T-cell (primary cell): ENCODE measurements around the gene EDARADD. TPM values are rescaled to one million over a fixed set of nuclear protein-coding genes. Genes with fewer than 3 reads are reported as not detected.

Experiments used
- ATAC-seq, 4 experiments: fragments of 200-7000 bp in 3 of 4; fragments of 150-1000 bp in 1 of 4; cut with Tn5 transposase; replicated peaks in 1 of 4; 1 replicate in 3 of 4; 2 replicates in 1 of 4; pipeline ENCODE4 v1.10.0; 2021; ENCODE audit warnings: moderate library complexity in 3 of 4, mild to moderate bottlenecking in 2 of 4, moderate number of reproducible peaks in 1 of 4
- CTCF ChIA-PET, 2 donors: fragments of 300-600 bp; sonication (Branson Sonifier 250); formaldehyde crosslinking; loops; one replicate each; lab custom pipeline; 2022; ENCODE audit warnings: antibody characterized with exemption in 2 of 2; lab: Charles Lee
- POLR2A ChIA-PET, 2 donors: fragments of 300-600 bp; sonication (Branson Sonifier 250); formaldehyde crosslinking; loops; one replicate each; lab custom pipeline; 2022; ENCODE audit warnings: antibody characterized with exemption in 2 of 2; lab: Charles Lee
- DNase-seq, 35 experiments: peaks; one replicate each; pipeline versions ENCODE4 v3.0.0 to v3.0.0-alpha.2; 2013 to 2023
- H3K27ac ChIP-seq: one replicate; pipeline ENCODE4 v1.5.1; 2013; ENCODE audit warnings: low read length
- H3K27me3 ChIP-seq, 2 experiments: replicated peaks in 1 of 2; 1 replicate in 1 of 2; 2 replicates in 1 of 2; pipeline versions ENCODE4 v1.6.1 to v1.7.0; 2013; ENCODE audit warnings: low read length in 1 of 2, mixed read lengths in 1 of 2; ENCODE audit not compliant: control insufficient read depth in 2 of 2, insufficient read depth in 2 of 2; ENCODE audit errors: extremely low read depth in 1 of 2
- H3K36me3 ChIP-seq, 2 donors: 1 replicate in 1 of 2; 2 replicates in 1 of 2; pipeline versions ENCODE4 v1.6.1 to v1.7.0; 2013; ENCODE audit warnings: low read length in 1 of 2; ENCODE audit not compliant: control insufficient read depth in 2 of 2, insufficient read depth in 1 of 2; ENCODE audit errors: extremely low read depth in 1 of 2
- H3K4me1 ChIP-seq, 2 experiments: 1 replicate in 1 of 2; 2 replicates in 1 of 2; pipeline versions ENCODE4 v1.6.1 to v1.7.0; 2013; ENCODE audit warnings: low read length in 2 of 2, mixed read lengths in 1 of 2; ENCODE audit not compliant: insufficient read depth in 2 of 2, control insufficient read depth in 1 of 2; ENCODE audit errors: extremely low read depth in 1 of 2
- H3K4me3 ChIP-seq, 2 donors: 1 replicate in 1 of 2; 2 replicates in 1 of 2; pipeline versions ENCODE4 v1.5.1 to v1.7.0; 2013; ENCODE audit warnings: mild to moderate bottlenecking in 2 of 2, low read length in 1 of 2, moderate library complexity in 1 of 2; ENCODE audit not compliant: control insufficient read depth in 1 of 2; ENCODE audit errors: extremely low read depth in 1 of 2
- H3K9me3 ChIP-seq: 2 replicates; pipeline ENCODE4 v1.7.0; 2013
- H3K27ac Mint-ChIP-seq, 2 donors: one replicate each; pipeline ENCODE4 v1.8.0; 2020 to 2021; ENCODE audit warnings: mild to moderate bottlenecking in 2 of 2, mixed read lengths in 2 of 2
- H3K27me3 Mint-ChIP-seq, 2 donors: one replicate each; pipeline ENCODE4 v1.8.0; 2021 to 2022; ENCODE audit warnings: mixed read lengths in 2 of 2
- H3K36me3 Mint-ChIP-seq: one replicate; pipeline ENCODE4 v1.8.0; 2021; ENCODE audit warnings: mixed read lengths
- H3K4me1 Mint-ChIP-seq, 3 donors: one replicate each; pipeline ENCODE4 v1.8.0; 2020 to 2022; ENCODE audit warnings: mixed read lengths in 3 of 3, mild to moderate bottlenecking in 1 of 3
- H3K4me3 Mint-ChIP-seq, 3 donors: one replicate each; pipeline ENCODE4 v1.8.0; 2020 to 2022; ENCODE audit warnings: mild to moderate bottlenecking in 3 of 3, mixed read lengths in 3 of 3, moderate library complexity in 3 of 3
- H3K9me3 Mint-ChIP-seq, 3 donors: one replicate each; pipeline ENCODE4 v1.8.0; 2020 to 2022; ENCODE audit warnings: mixed read lengths in 3 of 3
- WGBS: methylation state at CpG from one replicate; pipeline ENCODE4 v1.1.5; 2013; ENCODE audit warnings: missing lambda C conversion rate; ENCODE audit not compliant: insufficient coverage; 5-methylcytosine and 5-hydroxymethylcytosine counted together
- total RNA-seq, 35 experiments: library from RNA in 6 of 35; stranded (reverse) in 6 of 35; fragments of 120-200 nt in 1 of 35; gene quantifications; one replicate each; pipeline versions ENCODE4 v1.2.1 to v1.2.4 and lab custom pipeline; 2013 to 2026

Gene EDARADD
- total RNA-seq, 5 donors from 2014 or later (not counting 1 experiment from before 2014, with no cell fraction given): 1.3 to 5.7 (median 4.2) TPM

DNA sequence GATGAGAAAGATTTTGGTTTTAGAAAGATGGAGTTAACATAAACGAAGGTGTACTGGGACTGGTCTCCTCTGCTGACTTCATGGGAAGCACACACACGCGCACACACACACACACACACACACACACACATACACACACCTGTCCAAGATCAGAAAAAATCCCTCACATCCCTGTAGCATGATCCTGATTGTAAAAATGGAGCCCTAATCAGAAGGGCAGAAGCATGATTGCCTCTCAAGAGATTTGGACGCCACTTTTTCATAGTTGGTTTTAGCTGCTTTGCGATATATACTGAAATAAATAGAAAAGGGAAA is 73.2 kb downstream of the EDARADD start:
- ATAC-seq (no peak), DNase-seq (no peak)
- Mint-ChIP-seq H3K27ac (no peak overlapping the region), H3K4me1 (peaks cover 21 to 24% (median 24%) of the 10 kb centered on the region in 3 donors), H3K36me3 (no peaks in the 10 kb centered on the region), H3K4me3 (no peak overlapping the region), H3K9me3 (no peaks in the 10 kb centered on the region), H3K27me3 (peaks cover 19 to 39% of the 10 kb centered on the region in 2 donors)
- Histone ChIP-seq H3K4me3 (no peak overlapping the region), H3K27me3 (peaks cover 0 to 6% of the 10 kb centered on the region in 2 experiments), H3K4me1 (peaks cover 0 to 16% of the 10 kb centered on the region in 2 experiments), H3K27ac (no peak overlapping the region), H3K9me3 (no peaks in the 10 kb centered on the region), H3K36me3 (no peaks in the 10 kb centered on the region)
- no CpG with 5 or more reads among the region's 5 CpGs for WGBS
- ChIA-PET POLR2A (no interaction called here), CTCF (interaction anchor here in 1 of 2 donors (0.8 kb wide), 1 partner anchor 362 kb away, joined by 4 read pairs; no protein-coding TSS in a partner anchor)

DNA sequence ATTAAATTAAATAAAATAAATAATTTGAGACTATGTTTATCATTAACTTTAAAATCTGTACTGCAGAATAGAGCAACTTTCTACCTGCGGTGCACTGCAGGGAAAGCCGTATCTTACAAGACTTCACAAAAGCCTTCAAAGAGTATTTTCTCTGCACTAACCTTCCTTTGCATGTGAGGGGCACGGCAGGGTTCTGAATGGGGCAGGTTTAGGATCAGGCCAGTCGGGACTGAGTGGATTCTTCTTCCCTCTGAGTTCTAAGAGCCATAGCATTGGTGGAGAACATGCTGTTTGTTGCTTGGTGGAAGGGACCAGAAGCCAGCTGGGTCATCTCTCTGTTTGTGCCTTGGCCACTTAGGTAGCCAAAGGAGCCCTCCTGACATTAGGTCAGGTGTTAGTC is 74.5 kb downstream of the EDARADD start:
- Histone ChIP-seq H3K27me3 (peaks cover 0 to 2% of the 10 kb centered on the region in 2 experiments), H3K9me3 (no peaks in the 10 kb centered on the region), H3K4me3 (no peak overlapping the region), H3K27ac (no peak overlapping the region), H3K4me1 (peaks cover 0 to 16% of the 10 kb centered on the region in 2 experiments), H3K36me3 (no peaks in the 10 kb centered on the region)
- CTCF ChIA-PET: interaction anchor here in 1 of 2 donors (0.7 kb wide), 1 partner anchor 44 kb away, joined by 4 read pairs; no protein-coding TSS in a partner anchor
- Mint-ChIP-seq H3K9me3 (no peaks in the 10 kb centered on the region), H3K27me3 (peaks cover 15 to 28% of the 10 kb centered on the region in 2 donors), H3K36me3 (no peaks in the 10 kb centered on the region), H3K4me3 (no peak overlapping the region), H3K4me1 (peaks cover 21 to 24% (median 24%) of the 10 kb centered on the region in 3 donors), H3K27ac (no peak overlapping the region)
- DNase-seq: no peak
- 86% methylated on average over 1 of the region's 4 CpGs for WGBS
- ATAC-seq: no peak
- POLR2A ChIA-PET: no interaction called here

DNA sequence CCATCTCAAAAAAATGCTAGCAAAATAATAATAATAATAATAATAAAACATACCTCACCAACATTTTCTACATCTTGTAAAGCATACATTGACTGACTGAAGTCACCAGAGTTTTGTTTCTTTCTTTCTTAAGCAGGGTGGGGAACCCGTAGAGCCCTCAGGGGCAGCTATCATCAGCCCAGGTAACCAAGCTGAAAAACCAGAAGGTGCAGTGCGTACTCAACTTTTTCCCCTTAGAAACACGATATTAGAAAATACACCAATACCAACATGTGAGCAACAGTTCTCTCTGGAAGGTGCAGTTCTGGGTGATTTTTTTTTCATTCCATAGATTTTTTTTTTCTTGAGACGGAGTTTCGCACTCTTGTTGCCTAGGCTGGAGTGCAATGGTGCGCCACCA is 75.4 kb downstream of the EDARADD start:
- ChIA-PET CTCF (interaction anchor here in 1 of 2 donors (0.6 to 0.7 kb wide), 2 partner anchors 35 to 45 kb away, joined by 3 to 4 read pairs; no protein-coding TSS in a partner anchor), POLR2A (no interaction called here)

GRCh38 chr1:236471096-236471495 is 77.0 kb downstream of the EDARADD start:
- Mint-ChIP-seq H3K27me3 (peaks cover 7 to 17% of the 10 kb centered on the region in 2 donors), H3K9me3 (no peaks in the 10 kb centered on the region), H3K4me3 (no peak overlapping the region), H3K27ac (no peak overlapping the region), H3K4me1 (peaks cover 5 to 8% (median 7%) of the 10 kb centered on the region in 3 donors), H3K36me3 (no peaks in the 10 kb centered on the region)
- CTCF ChIA-PET: no interaction called here
- no peak overlapping the region for H3K4me3 ChIP-seq
- H3K4me1 ChIP-seq: peaks cover 0 to 1% of the 10 kb centered on the region in 2 experiments
- no peaks in the 10 kb centered on the region for H3K36me3 ChIP-seq
- DNase-seq (no peak), ATAC-seq (no peak)
- no peaks in the 10 kb centered on the region for H3K9me3 ChIP-seq
- POLR2A ChIA-PET: no interaction called here
- H3K27ac ChIP-seq: no peak overlapping the region
- H3K27me3 ChIP-seq: no peaks in the 10 kb centered on the region
- no CpG with 5 or more reads among the region's 6 CpGs for WGBS

More for the DNA sequence above, 75.4 kb downstream of the EDARADD start:
- Mint-ChIP-seq H3K27me3 (peaks cover 13 to 27% of the 10 kb centered on the region in 2 donors), H3K36me3 (no peaks in the 10 kb centered on the region), H3K4me1 (peaks cover 21 to 24% (median 23%) of the 10 kb centered on the region in 3 donors), H3K9me3 (no peaks in the 10 kb centered on the region), H3K4me3 (no peak overlapping the region), H3K27ac (no peak overlapping the region)
- H3K4me1 ChIP-seq: peaks cover 0 to 15% of the 10 kb centered on the region in 2 experiments
- no peaks in the 10 kb centered on the region for H3K36me3 ChIP-seq
- no peaks in the 10 kb centered on the region for H3K27me3 ChIP-seq
- DNase-seq (no peak), ATAC-seq (no peak)
- H3K9me3 ChIP-seq: no peaks in the 10 kb centered on the region
- no peak overlapping the region for H3K27ac ChIP-seq
- WGBS: no CpG with 5 or more reads among the region's 6 CpGs
- H3K4me3 ChIP-seq: no peak overlapping the region

DNA sequence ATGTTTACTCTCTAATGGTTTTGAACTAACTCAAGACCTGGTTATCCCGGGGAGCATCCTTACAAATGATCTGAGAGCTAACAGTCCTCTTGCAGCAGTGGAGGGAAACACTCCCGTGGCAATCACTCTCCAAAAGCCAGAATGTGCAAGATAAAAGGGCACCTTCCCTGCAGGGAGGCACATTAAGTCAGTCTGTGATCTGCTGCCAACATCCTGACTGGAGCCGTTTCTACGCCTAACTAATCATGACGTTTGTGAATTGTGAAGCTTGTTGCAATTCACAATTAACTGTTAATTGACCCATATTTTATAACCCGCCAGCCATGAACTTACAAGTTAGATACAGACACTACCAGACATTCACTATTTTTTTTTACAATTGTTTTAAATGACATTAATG is 77.6 kb downstream of the EDARADD start:
- no peaks in the 10 kb centered on the region for H3K36me3 Mint-ChIP-seq
- H3K36me3 ChIP-seq: no peaks in the 10 kb centered on the region
- POLR2A ChIA-PET: no interaction called here
- CTCF ChIA-PET: no interaction called here
- H3K4me1 Mint-ChIP-seq: peaks cover 0 to 2% (median 1%) of the 10 kb centered on the region in 3 donors
- no peaks in the 10 kb centered on the region for H3K4me1 ChIP-seq
- 87% methylated on average over 5 of the region's 6 CpGs for WGBS
- H3K4me3 Mint-ChIP-seq: no peak overlapping the region
- ATAC-seq (no peak), DNase-seq (no peak)
- H3K27me3 Mint-ChIP-seq: peaks cover 7 to 13% of the 10 kb centered on the region in 2 donors
- H3K9me3 ChIP-seq: no peaks in the 10 kb centered on the region
- no peak overlapping the region for H3K27ac ChIP-seq
- H3K4me3 ChIP-seq: no peak overlapping the region
- no peaks in the 10 kb centered on the region for H3K9me3 Mint-ChIP-seq
- H3K27me3 ChIP-seq: no peaks in the 10 kb centered on the region
- no peak overlapping the region for H3K27ac Mint-ChIP-seq

- ChIA-PET POLR2A (interaction anchor here in 1 of 2 donors (0.7 kb wide), 1 partner anchor 43 kb away, joined by 3 read pairs; no protein-coding TSS in a partner anchor), CTCF (interaction anchor here in 1 of 2 donors (0.5 kb wide), 1 partner anchor 341 kb away, joined by 5 read pairs; no protein-coding TSS in a partner anchor)
- Mint-ChIP-seq H3K9me3 (no peaks in the 10 kb centered on the region), H3K4me3 (no peak overlapping the region), H3K27me3 (peaks cover 0 to 4% of the 10 kb centered on the region in 2 donors), H3K36me3 (no peaks in the 10 kb centered on the region), H3K4me1 (no peaks in the 10 kb centered on the region), H3K27ac (no peak overlapping the region)
- no peak for ATAC-seq
- no peaks in the 10 kb centered on the region for H3K4me1 ChIP-seq
- WGBS: 100% methylated on average over 3 of the region's 17 CpGs
- no peak overlapping the region for H3K27ac ChIP-seq
- no peaks in the 10 kb centered on the region for H3K9me3 ChIP-seq
- no peak overlapping the region for H3K4me3 ChIP-seq
- H3K36me3 ChIP-seq: no peaks in the 10 kb centered on the region
- no peaks in the 10 kb centered on the region for H3K27me3 ChIP-seq
- DNase-seq: no peak
These were observed 79.0 kb downstream of the EDARADD start for GRCh38 chr1:236472850-236473788.
